NCI-H2029 (cell line): ENCODE measurements around the gene KCNK1.
A peak's percentile ranks its signal among the peaks of the same experiment; 100 is the strongest.

ENCODE experiments used
- DNase-seq: peaks from one replicate; lab custom pipeline; 2025; lab: John Stamatoyannopoulos, UW

Gene KCNK1

GRCh38 chr1:233636503-233636877, 22.6 kb downstream of the KCNK1 start:
- no peak for DNase-seq

GRCh38 chr1:233638513-233638912, 24.6 kb downstream of the KCNK1 start:
- no peak for DNase-seq

GRCh38 chr1:233639611-233640010, 25.7 kb downstream of the KCNK1 start:
- no peak for DNase-seq

GRCh38 chr1:233640179-233640578, 26.3 kb downstream of the KCNK1 start:
- DNase-seq = no peak

- DNase-seq = no peak
These were observed 27.1 kb downstream of the KCNK1 start for GRCh38 chr1:233641029-233641428.

- DNase-seq = no peak
These were observed 33.2 kb downstream of the KCNK1 start for GRCh38 chr1:233647073-233647472.

- DNase-seq = no peak
These were observed 33.7 kb downstream of the KCNK1 start for GRCh38 chr1:233647636-233648035.

- DNase-seq = no peak
These were observed 37.2 kb downstream of the KCNK1 start for GRCh38 chr1:233651061-233651460.

GRCh38 chr1:233651563-233652233, 37.8 kb downstream of the KCNK1 start:
- no peak for DNase-seq

GRCh38 chr1:233652526-233652925, 38.6 kb downstream of the KCNK1 start:
- no peak for DNase-seq

- no peak for DNase-seq
These were observed 40.9 kb downstream of the KCNK1 start for GRCh38 chr1:233654658-233655280.

- no peak for DNase-seq
These were observed 41.4 kb downstream of the KCNK1 start for GRCh38 chr1:233655301-233655740.

- peak; percentile 40 for DNase-seq
These were observed 42.2 kb downstream of the KCNK1 start for GRCh38 chr1:233656032-233656635.

- no peak for DNase-seq
These were observed 42.8 kb downstream of the KCNK1 start for GRCh38 chr1:233656687-233657086.

GRCh38 chr1:233657466-233657865, 43.6 kb downstream of the KCNK1 start:
- DNase-seq = no peak

- DNase-seq = no peak
These were observed 45.6 kb downstream of the KCNK1 start for GRCh38 chr1:233659495-233659894.

- no peak for DNase-seq
These were observed 47.7 kb downstream of the KCNK1 start for GRCh38 chr1:233661376-233662159.

- no peak for DNase-seq
These were observed 48.8 kb downstream of the KCNK1 start for GRCh38 chr1:233662575-233663304.

- DNase-seq = no peak
These were observed 50.3 kb downstream of the KCNK1 start for GRCh38 chr1:233664253-233664652.

GRCh38 chr1:233664804-233665574, 51.1 kb downstream of the KCNK1 start:
- no peak for DNase-seq

- no peak for DNase-seq
These were observed 51.8 kb downstream of the KCNK1 start for GRCh38 chr1:233665575-233666270.
